HG02678 (cell line): ENCODE data around the gene METTL25B.
A peak's percentile ranks its signal among the peaks of the same experiment; 100 is the strongest.

ENCODE experiments used
- ATAC-seq: cut with Tn5 transposase; IDR thresholded peaks from one replicate; pipeline ENCODE4 v1.9.1; 2021; ENCODE audit warnings: mild to moderate bottlenecking, moderate library complexity; ENCODE audit not compliant: unreplicated experiment

Gene METTL25B

GRCh38 chr1:156725683-156726280, 2.5 kb upstream of the METTL25B start:
- peak; percentile 40 for ATAC-seq

- no peak for ATAC-seq
Observed at GRCh38 chr1:156726549-156727226, 1.6 kb upstream of the METTL25B start.

- ATAC-seq: no peak
Observed at GRCh38 chr1:156727492-156727891, 777 bp upstream of the METTL25B start.

- ATAC-seq: peak; percentile 91
Observed at GRCh38 chr1:156728599-156729462, 562 bp downstream of the METTL25B start, which contains the start of gene ISG20L2. Gene ISG20L2 (minus strand): TSS chr1:156728766. CDS start chr1:156727652, 1,114 bp downstream.

GRCh38 chr1:156733989-156734584, 5.8 kb downstream of the METTL25B start:
- no peak for ATAC-seq

- no peak for ATAC-seq
Observed at GRCh38 chr1:156738407-156738806, 10.1 kb downstream of the METTL25B start.

- ATAC-seq: no peak
Observed at GRCh38 chr1:156738916-156739315, 10.6 kb downstream of the METTL25B start.

GRCh38 chr1:156740237-156740740, 12.0 kb downstream of the METTL25B start:
- ATAC-seq: no peak

GRCh38 chr1:156740741-156741480, 12.6 kb downstream of the METTL25B start, which contains the start of gene MRPL24:
Gene MRPL24 (minus strand): TSS chr1:156741088. CDS start chr1:156738704, 2,384 bp downstream.
- peak; percentile 88 for ATAC-seq

GRCh38 chr1:156741481-156741983, 13.3 kb downstream of the METTL25B start:
- no peak for ATAC-seq

GRCh38 chr1:156742017-156742416, 13.7 kb downstream of the METTL25B start:
- ATAC-seq: no peak

GRCh38 chr1:156742801-156743200, 14.5 kb downstream of the METTL25B start:
- no peak for ATAC-seq

- ATAC-seq: no peak
Observed at GRCh38 chr1:156743367-156744302, 15.4 kb downstream of the METTL25B start.

GRCh38 chr1:156744344-156744743, 16.1 kb downstream of the METTL25B start:
- ATAC-seq: no peak

- ATAC-seq: no peak
Observed at GRCh38 chr1:156744786-156745419, 16.6 kb downstream of the METTL25B start.

- no peak for ATAC-seq
Observed at GRCh38 chr1:156745881-156746280, 17.6 kb downstream of the METTL25B start.

GRCh38 chr1:156746406-156746727, 18.1 kb downstream of the METTL25B start:
- no peak for ATAC-seq
